Measurements from ENCODE around the gene SLC37A2.

- TF ChIP-seq, protein P1, sequence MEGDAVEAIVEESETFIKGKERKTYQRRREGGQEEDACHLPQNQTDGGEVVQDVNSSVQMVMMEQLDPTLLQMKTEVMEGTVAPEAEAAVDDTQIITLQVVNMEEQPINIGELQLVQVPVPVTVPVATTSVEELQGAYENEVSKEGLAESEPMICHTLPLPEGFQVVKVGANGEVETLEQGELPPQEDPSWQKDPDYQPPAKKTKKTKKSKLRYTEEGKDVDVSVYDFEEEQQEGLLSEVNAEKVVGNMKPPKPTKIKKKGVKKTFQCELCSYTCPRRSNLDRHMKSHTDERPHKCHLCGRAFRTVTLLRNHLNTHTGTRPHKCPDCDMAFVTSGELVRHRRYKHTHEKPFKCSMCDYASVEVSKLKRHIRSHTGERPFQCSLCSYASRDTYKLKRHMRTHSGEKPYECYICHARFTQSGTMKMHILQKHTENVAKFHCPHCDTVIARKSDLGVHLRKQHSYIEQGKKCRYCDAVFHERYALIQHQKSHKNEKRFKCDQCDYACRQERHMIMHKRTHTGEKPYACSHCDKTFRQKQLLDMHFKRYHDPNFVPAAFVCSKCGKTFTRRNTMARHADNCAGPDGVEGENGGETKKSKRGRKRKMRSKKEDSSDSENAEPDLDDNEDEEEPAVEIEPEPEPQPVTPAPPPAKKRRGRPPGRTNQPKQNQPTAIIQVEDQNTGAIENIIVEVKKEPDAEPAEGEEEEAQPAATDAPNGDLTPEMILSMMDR (IDR thresholded peaks at IDR 0.05) = no peak
- TF ChIP-seq POLR2A (IDR thresholded peaks at IDR 0.05) = no peak
Measured at GRCh38 chr11:125061281-125061680, 1.8 kb upstream of the SLC37A2 start.
